Stimulated activated naive CD4-positive, alpha-beta T cell treated with Interleukin-2 at 50 U/mL for 16 hours (primary cell): ENCODE measurements around the gene PPP1R13B.
"Not testable (repeated sequence)": the region's sequence is repeated elsewhere in the genome, so short reads cannot be mapped to it uniquely, and the experiment has no call there.

Experiments
- DNase-seq: peaks from one replicate; lab custom pipeline; 2025; lab: John Stamatoyannopoulos, UW

Gene PPP1R13B

DNA sequence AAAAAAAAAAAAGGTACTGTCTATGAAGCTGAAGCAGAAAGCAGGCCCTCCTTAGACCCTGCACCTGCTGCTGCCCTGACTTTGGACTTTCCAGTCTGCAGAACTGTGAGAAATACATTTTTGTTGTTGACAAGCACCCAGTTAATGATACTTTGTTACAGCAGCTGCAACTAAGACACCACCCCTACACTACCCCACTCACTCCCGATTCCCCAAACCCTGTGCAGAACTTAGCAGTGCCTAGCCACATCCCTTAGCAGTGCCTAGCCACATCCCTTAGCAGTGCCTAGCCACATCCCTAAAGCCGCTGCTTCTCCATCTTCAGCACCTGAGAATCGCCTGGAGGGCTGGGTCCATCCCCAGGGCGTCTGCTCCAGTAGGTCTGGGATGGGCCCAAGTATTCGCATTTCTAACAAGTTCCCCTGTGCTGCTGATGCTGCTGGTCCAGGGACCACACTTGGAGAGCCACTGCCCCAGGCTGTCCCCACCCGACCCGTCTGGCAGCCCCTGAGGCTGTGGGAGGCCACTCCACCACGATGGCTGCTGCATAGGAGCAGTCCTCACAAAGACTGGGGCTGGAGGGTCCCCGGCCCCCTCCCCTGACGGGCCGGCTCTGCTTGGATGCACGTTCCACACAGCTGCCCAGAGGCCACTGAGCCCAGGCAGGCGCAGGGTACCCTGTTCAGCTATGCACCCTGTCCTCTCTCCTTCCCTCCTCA lies 10.8 kb upstream of the PPP1R13B start:
- no peak for DNase-seq

GRCh38 chr14:103857256-103857655 lies 9.9 kb upstream of the PPP1R13B start:
- DNase-seq, result no peak

DNA sequence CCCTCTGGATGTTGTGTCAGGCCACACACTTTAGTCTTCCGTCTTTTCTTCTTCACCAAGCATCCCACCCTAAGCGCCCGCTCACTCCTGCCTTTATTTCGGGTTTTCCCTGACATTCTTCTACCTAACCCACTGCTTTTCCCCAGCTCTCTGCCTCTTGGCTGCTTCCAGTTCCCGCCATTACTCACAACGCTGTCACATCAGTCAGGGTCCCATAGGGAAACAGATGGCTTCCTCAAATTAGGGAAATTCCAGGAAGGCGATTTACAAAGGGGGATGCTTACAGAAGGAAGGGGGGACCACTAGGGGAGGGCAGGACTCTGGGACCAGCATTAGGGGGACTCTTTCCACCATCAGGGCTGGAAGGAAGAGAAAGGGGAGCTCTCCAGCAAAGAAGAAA lies 9.2 kb upstream of the PPP1R13B start:
- no peak for DNase-seq

DNA sequence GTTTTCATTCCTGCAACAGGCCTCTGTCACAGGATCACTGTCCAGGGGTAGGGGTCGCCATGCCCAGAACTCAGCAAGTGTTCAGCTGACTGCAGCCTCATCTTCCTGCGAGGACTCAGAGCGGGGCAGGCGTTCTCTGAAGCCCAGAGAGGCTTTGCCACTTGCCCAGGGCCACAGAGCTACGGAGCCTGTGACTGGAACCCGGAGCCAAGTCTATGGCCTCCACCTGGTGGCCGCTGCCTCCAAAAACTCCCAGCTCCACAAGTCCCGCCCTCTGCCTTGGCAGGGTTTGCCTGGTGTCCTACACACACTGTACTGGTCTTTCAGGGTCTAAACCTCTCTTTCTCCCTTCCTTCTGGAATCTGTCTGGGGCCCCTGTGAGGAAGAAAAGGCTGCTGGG lies 8.7 kb upstream of the PPP1R13B start:
- no peak for DNase-seq

- DNase-seq, result no peak
Measured at GRCh38 chr14:103855734-103856095, 8.3 kb upstream of the PPP1R13B start.

GRCh38 chr14:103854822-103855733 lies 7.7 kb upstream of the PPP1R13B start:
- DNase-seq, result no peak

- DNase-seq, result no peak
Measured at GRCh38 chr14:103854017-103854808, 6.8 kb upstream of the PPP1R13B start.

DNA sequence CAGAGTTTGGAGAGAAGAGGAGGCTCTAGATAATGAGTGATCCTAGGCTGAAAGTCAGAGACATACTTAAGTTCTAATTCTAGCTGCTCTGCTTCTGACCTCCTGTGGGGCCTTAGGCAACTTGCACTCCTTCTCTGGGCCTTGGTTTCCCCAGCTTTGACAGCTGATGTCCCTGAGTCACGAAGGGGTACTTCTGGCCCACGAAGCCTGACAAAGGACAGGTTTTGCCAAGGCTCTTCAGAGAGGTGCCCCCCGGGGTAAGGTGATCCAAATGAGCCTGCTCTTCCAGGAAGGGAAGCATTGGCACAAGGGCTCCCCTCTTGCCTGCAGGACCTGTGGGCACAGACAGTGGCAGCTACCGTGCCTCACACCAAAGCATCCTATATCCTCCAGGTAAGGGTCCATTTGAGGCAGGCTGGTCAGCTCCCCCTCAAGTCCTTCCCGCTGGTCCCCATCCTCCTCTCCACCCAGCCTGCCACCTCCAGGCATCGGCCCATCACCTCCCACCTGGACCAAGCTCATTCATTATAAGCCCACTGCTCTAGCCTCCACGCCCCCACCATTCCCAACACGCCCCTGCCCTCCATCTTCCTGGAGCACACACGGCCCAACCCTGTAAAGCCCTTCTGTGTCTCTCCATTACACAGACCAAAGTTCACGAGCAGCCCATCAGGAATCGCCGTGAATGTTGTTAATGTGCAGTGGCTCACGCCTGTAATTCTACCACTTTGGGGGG lies 1.9 kb upstream of the PPP1R13B start:
- DNase-seq, result no peak

DNA sequence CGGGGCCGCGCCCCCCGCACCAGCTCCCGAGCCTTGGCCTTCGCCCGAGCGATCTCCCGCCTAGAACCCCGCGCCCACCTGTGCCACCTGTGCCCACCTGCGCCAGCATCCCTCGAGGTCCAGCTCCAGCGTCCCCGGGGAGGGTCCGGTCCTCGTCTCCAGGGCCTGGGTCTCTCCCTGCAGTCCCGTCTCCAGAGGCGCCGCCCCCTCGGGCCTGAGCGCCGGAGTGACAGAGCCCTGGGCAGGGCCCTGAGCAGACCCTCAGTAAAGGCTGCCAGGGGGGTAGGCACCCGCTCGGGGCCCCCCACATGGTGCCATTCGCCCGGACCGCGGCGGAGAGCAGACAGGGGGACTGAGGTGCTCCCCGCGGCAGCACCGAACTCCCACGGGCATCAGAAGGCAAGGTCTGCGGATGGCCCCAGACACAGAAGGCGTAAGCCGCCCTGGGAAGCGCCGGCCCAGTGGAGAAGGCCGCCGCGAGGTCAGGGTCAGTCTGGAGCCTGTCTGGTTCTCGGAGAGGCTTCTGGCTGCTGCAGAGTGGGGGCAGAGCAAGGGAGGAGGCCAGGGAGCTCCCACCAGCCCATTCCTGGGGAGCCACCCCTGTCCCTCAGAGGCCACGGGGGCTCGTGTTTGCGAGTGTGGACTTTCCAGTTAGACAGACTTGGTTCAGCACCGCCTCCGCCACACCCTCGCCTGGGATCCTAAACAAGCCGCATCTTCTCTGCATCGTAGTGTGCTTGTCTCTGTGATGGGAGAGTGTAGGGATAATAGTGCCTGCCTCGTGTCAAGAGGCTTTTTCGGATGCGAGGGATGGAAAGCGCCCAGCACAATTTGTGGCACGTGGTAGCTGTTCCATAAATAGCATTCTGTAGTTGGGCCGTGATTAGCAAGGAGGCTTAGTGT lies 1.1 kb upstream of the PPP1R13B start:
- no peak for DNase-seq

GRCh38 chr14:103846543-103847450 lies 578 bp downstream of the PPP1R13B start:
- peak; percentile 45 for DNase-seq

GRCh38 chr14:103846097-103846496 lies 1.3 kb downstream of the PPP1R13B start:
- no peak for DNase-seq

- DNase-seq, result no peak
Measured at GRCh38 chr14:103845327-103845726, 2.0 kb downstream of the PPP1R13B start.

- DNase-seq, result not testable (repeated sequence)
Measured at GRCh38 chr14:103841265-103841664, 6.1 kb downstream of the PPP1R13B start.

DNA sequence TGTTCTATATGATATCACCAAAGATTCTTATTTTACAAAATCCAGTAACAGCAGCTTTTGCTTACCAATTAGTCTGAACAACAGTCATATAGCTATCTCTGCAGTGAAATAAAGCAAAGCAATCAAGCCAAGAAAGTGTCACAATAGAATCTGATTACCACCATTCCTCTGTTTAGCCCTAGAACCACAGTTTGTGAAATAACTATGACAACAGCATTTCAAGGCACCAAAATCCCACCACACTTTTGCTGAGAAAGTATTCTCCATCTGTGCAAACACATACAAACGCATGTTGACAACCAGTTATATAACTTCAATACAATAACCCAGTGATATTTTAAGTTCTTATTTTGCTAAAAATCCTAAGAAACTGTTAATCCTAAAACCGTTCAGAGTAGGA lies 7.4 kb downstream of the PPP1R13B start:
- DNase-seq, result no peak

DNA sequence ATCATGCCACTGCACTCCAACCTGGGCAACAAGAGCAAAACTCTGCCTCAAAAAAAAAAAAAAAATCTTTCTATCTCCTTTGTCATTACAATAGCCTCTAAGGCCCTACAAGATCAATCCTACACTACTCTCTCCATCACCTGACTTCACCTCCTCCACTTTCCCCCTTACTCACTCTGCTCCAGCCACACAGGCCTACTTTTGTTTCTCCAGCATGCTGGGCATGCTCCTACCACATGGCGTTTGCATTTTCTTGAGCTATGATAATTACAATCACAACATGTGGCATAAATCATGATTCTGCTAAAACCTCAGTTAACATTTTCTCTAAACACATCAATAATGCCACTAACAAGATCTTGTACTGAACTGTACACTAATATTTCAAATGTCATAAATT lies 7.8 kb downstream of the PPP1R13B start:
- no peak for DNase-seq

- DNase-seq, result no peak
Measured at GRCh38 chr14:103838117-103838516, 9.3 kb downstream of the PPP1R13B start.

DNA sequence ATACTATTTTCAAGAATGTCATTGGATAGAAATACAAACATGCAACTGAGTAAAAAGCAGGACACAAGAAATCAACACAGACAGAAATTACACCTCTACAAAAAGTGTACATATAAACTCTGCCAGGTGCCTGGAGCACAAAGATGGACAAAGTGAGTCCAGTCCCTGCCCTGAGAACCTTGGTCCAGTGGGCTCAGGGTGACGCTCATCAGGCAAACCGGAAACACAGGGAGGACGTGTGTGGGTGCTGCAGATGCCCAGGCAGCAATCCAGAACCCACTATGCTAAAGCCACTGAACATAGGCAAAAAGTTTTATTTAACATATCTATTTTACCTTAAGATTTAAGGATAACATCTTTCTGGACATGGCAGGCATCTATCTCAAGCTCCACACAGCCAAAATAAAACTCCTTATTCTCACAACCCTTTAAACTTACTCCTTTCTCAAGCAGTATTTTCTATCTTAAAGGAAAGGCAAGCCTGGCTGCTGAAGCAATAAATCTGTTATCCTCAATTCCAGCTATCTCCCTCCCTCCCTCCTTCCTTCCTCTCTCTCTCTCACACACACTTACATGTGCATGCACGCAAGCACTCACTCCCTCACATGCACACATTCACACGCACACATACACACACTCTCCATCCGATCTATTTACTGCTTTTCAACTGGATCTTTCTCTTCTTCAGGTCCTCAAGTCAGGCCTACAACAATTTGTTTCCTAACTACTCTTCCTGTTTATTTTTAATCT lies 10.2 kb downstream of the PPP1R13B start:
- no peak for DNase-seq

DNA sequence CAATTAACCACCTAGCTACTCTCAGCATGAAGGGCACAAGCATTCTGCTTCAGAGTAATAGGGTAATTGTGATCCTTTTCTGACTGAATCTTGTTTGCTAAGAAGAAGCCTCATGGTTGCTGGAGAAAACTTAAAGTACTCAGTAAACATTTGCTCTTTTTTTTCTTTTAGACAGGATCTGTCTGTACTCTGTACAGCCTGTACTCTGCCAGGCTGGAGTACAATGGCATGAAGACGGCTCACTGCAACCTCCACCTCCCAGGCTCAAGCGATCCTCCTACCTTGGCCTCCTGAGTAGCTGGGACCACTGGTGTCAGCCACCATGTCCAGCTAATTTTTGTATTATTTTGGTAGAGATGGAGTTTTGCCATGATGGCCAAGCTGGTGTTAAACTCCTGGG lies 12.4 kb downstream of the PPP1R13B start:
- no peak for DNase-seq

- no peak for DNase-seq
Measured at GRCh38 chr14:103833711-103834110, 13.7 kb downstream of the PPP1R13B start.
